ENCODE data around the gene RPS21. TPM values are rescaled to one million over a fixed set of nuclear protein-coding genes. Genes with fewer than 3 reads are reported as not detected.

The RPS21 gene
- total and polyA plus RNA-seq, 2 of the 13 experiments (the other 11 are each of a cell fraction or from before 2014, with no cell fraction given) = 2,647 to 11,063 TPM

DNA sequence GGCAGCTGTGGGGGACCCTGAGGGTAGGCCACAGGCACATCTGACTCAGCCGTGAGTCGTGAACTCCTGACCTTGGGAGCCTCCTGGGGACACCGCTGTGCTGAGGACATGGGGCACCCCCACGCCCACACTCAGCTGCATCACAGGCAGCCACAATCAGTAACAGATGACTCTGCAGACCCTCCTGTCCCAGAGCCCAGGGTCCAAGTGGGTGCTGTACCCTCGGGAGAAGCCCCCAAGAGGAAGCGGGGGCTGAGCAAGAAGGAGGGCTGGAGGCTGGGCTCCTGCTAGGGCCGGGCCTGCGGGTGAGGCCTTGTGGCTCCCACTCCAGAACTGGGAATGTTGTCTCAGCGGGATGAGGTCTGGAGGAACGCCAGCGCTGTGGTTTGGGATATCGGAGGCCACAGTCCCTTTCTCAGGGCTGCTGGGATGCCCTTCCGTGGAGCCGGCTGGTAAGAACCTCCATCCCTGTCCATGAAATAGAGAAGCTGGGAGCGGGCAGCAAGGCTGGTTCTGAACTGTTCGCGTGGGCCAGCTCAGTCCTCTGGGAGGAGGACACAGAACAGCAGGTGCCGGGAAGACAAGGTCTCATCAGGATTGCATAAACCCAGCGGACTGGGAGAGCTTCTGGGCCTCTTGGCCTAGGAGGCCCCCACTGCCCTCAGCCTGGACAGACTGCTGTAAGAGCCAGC is 16.6 kb upstream of the RPS21 start (continued):
- TF ChIP-seq ZNF772 (CRISPR knock-in tag; IDR thresholded peaks at IDR 0.05) = peak; percentile 17
- TF ChIP-seq ARNTL (CRISPR knock-in tag; IDR thresholded peaks at IDR 0.05) = no peak
- no peak for TF ChIP-seq ISL2 (CRISPR knock-in tag; IDR thresholded peaks at IDR 0.05)
- TF ChIP-seq, protein P1, sequence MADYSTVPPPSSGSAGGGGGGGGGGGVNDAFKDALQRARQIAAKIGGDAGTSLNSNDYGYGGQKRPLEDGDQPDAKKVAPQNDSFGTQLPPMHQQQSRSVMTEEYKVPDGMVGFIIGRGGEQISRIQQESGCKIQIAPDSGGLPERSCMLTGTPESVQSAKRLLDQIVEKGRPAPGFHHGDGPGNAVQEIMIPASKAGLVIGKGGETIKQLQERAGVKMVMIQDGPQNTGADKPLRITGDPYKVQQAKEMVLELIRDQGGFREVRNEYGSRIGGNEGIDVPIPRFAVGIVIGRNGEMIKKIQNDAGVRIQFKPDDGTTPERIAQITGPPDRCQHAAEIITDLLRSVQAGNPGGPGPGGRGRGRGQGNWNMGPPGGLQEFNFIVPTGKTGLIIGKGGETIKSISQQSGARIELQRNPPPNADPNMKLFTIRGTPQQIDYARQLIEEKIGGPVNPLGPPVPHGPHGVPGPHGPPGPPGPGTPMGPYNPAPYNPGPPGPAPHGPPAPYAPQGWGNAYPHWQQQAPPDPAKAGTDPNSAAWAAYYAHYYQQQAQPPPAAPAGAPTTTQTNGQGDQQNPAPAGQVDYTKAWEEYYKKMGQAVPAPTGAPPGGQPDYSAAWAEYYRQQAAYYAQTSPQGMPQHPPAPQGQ (CRISPR knock-in tag; IDR thresholded peaks at IDR 0.05; ENCODE audit: borderline replicate concordance) = no peak
- no peak for TF ChIP-seq YY1 (IDR thresholded peaks at IDR 0.05; ENCODE audit: insufficient read depth, insufficient replicate concordance, low read depth, low read length)
- TF ChIP-seq MXI1 (IDR thresholded peaks at IDR 0.05; ENCODE audit: borderline replicate concordance, low read depth, low read length) = no peak
- peak; percentile 21; the same call in 1 of the 2 replicates for TF ChIP-seq TBX2 (CRISPR knock-in tag; IDR thresholded peaks at IDR 0.05; ENCODE audit: borderline replicate concordance)
- TF ChIP-seq SMAD1 (CRISPR knock-in tag; IDR thresholded peaks at IDR 0.05; ENCODE audit: borderline replicate concordance, low read depth) = no peak
- no peak for TF ChIP-seq U2AF2 (IDR thresholded peaks at IDR 0.05; ENCODE audit: low read depth, low read length)
- TF ChIP-seq FOXA3 (CRISPR knock-in tag; IDR thresholded peaks at IDR 0.05) = no peak
- TF ChIP-seq ZNF850 (CRISPR knock-in tag; conservative IDR thresholded peaks at IDR 0.05) = no peak
- TF ChIP-seq, protein P2, sequence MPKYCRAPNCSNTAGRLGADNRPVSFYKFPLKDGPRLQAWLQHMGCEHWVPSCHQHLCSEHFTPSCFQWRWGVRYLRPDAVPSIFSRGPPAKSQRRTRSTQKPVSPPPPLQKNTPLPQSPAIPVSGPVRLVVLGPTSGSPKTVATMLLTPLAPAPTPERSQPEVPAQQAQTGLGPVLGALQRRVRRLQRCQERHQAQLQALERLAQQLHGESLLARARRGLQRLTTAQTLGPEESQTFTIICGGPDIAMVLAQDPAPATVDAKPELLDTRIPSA (CRISPR knock-in tag; IDR thresholded peaks at IDR 0.05; ENCODE audit: borderline replicate concordance) = no peak
- peak; percentile 65; the same call in 1 of the 2 replicates for TF ChIP-seq CEBPB (IDR thresholded peaks at IDR 0.05; ENCODE audit: borderline replicate concordance, low read depth, low read length)
- TF ChIP-seq BRCA1 (CRISPR knock-in tag; IDR thresholded peaks at IDR 0.05) = no peak
- TF ChIP-seq, protein P3, sequence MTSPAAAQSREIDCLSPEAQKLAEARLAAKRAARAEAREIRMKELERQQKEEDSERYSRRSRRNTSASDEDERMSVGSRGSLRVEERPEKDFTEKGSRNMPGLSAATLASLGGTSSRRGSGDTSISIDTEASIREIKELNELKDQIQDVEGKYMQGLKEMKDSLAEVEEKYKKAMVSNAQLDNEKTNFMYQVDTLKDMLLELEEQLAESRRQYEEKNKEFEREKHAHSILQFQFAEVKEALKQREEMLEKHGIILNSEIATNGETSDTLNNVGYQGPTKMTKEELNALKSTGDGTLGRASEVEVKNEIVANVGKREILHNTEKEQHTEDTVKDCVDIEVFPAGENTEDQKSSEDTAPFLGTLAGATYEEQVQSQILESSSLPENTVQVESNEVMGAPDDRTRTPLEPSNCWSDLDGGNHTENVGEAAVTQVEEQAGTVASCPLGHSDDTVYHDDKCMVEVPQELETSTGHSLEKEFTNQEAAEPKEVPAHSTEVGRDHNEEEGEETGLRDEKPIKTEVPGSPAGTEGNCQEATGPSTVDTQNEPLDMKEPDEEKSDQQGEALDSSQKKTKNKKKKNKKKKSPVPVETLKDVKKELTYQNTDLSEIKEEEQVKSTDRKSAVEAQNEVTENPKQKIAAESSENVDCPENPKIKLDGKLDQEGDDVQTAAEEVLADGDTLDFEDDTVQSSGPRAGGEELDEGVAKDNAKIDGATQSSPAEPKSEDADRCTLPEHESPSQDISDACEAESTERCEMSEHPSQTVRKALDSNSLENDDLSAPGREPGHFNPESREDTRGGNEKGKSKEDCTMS (CRISPR knock-in tag; conservative IDR thresholded peaks at IDR 0.05) = no peak
- TF ChIP-seq, protein P4, sequence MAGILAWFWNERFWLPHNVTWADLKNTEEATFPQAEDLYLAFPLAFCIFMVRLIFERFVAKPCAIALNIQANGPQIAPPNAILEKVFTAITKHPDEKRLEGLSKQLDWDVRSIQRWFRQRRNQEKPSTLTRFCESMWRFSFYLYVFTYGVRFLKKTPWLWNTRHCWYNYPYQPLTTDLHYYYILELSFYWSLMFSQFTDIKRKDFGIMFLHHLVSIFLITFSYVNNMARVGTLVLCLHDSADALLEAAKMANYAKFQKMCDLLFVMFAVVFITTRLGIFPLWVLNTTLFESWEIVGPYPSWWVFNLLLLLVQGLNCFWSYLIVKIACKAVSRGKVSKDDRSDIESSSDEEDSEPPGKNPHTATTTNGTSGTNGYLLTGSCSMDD (CRISPR knock-in tag; IDR thresholded peaks at IDR 0.05) = no peak
- TF ChIP-seq ZFX (CRISPR knock-in tag; IDR thresholded peaks at IDR 0.05; ENCODE audit: low read depth) = peak; percentile 85
- no peak for TF ChIP-seq ZNF7 (CRISPR knock-in tag; IDR thresholded peaks at IDR 0.05)
- TF ChIP-seq TCF7L2 (IDR thresholded peaks at IDR 0.05; ENCODE audit: low read depth, low read length) = no peak
- TF ChIP-seq ZNF788 (CRISPR knock-in tag; IDR thresholded peaks at IDR 0.05; ENCODE audit: borderline replicate concordance) = no peak
- peak; percentile 15; the same call in 1 of the 2 replicates for TF ChIP-seq KDM2A (CRISPR knock-in tag; IDR thresholded peaks at IDR 0.05; ENCODE audit: borderline replicate concordance, low read depth)
- TF ChIP-seq, protein P5, sequence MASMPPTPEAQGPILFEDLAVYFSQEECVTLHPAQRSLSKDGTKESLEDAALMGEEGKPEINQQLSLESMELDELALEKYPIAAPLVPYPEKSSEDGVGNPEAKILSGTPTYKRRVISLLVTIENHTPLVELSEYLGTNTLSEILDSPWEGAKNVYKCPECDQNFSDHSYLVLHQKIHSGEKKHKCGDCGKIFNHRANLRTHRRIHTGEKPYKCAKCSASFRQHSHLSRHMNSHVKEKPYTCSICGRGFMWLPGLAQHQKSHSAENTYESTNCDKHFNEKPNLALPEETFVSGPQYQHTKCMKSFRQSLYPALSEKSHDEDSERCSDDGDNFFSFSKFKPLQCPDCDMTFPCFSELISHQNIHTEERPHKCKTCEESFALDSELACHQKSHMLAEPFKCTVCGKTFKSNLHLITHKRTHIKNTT (CRISPR knock-in tag; IDR thresholded peaks at IDR 0.05) = no peak
- no peak for TF ChIP-seq ZNF335 (CRISPR knock-in tag; IDR thresholded peaks at IDR 0.05)
- TF ChIP-seq MAF1 (CRISPR knock-in tag; IDR thresholded peaks at IDR 0.05; ENCODE audit: borderline replicate concordance) = no peak

All from HepG2 (cell line).